Spleen (tissue), 11 donors: ENCODE measurements around the gene AKAP6. TPM values are rescaled to one million over a fixed set of nuclear protein-coding genes. Genes with fewer than 3 reads are reported as not detected.
A peak's percentile ranks its signal among the peaks of the same experiment; 100 is the strongest.

Experiments
- DNase-seq: peaks from one replicate; pipeline ENCODE4 v3.0.0-alpha.2; 2020
- H3K27ac ChIP-seq, 8 donors: fragments of 200-600 bp; sonication (generic) in 7 of 8; 1 replicate in 4 of 8; 2 replicates in 4 of 8; pipeline versions ENCODE4 v1.5.0 to v1.8.0; 2016 to 2021; ENCODE audit warnings: inconsistent platforms in 4 of 8, mild to moderate bottlenecking in 4 of 8, moderate library complexity in 1 of 8
- H3K27me3 ChIP-seq, 7 donors: fragments of 200-600 bp; sonication (generic) in 6 of 7; replicated peaks in 1 of 7; 1 replicate in 4 of 7; 2 replicates in 3 of 7; pipeline versions ENCODE4 v1.5.0 to v1.8.0; 2016 to 2021; ENCODE audit warnings: inconsistent platforms in 3 of 7, mild to moderate bottlenecking in 1 of 7
- H3K36me3 ChIP-seq, 6 donors: fragments of 200-600 bp; sonication (generic) in 5 of 6; 1 replicate in 4 of 6; 2 replicates in 2 of 6; pipeline versions ENCODE4 v1.5.0 to v1.8.0; 2016 to 2021; ENCODE audit warnings: inconsistent platforms in 2 of 6
- H3K4me1 ChIP-seq, 6 donors: fragments of 200-600 bp; sonication (generic) in 5 of 6; 1 replicate in 3 of 6; 2 replicates in 3 of 6; pipeline versions ENCODE4 v1.5.0 to v1.8.0; 2016 to 2021; ENCODE audit warnings: inconsistent platforms in 3 of 6
- H3K4me3 ChIP-seq, 8 donors: fragments of 200-600 bp; sonication (generic) in 7 of 8; 1 replicate in 4 of 8; 2 replicates in 4 of 8; pipeline versions ENCODE4 v1.5.0 to v1.8.0; 2016 to 2021; ENCODE audit warnings: inconsistent platforms in 4 of 8, mild to moderate bottlenecking in 4 of 8, moderate library complexity in 2 of 8
- H3K9me3 ChIP-seq, 8 donors: fragments of 200-600 bp; sonication (generic) in 7 of 8; 1 replicate in 4 of 8; 2 replicates in 4 of 8; pipeline versions ENCODE4 v1.5.0 to v1.8.0; 2016 to 2021; ENCODE audit warnings: inconsistent platforms in 4 of 8
- CTCF ChIP-seq, 11 experiments: fragments of 200-600 bp in 7 of 11; fragments of 450-650 bp in 4 of 11; sonication (generic) in 4 of 11; IDR thresholded peaks in 8 of 11; conservative IDR thresholded peaks in 3 of 11; 1 replicate in 7 of 11; 2 replicates in 4 of 11; pipeline versions ENCODE4 v1.4.0 to v1.8.0; 2016 to 2021; ENCODE audit warnings: antibody characterized with exemption in 11 of 11, inconsistent platforms in 4 of 11, mild to moderate bottlenecking in 1 of 11
- POLR2A ChIP-seq, 3 donors: fragments of 450-650 bp; IDR thresholded peaks; one replicate each; pipeline ENCODE4 v1.5.1; 2017; ENCODE audit warnings: antibody characterized with exemption in 3 of 3, mild to moderate bottlenecking in 1 of 3
- POLR2AphosphoS5 ChIP-seq, 3 donors: sonication (generic); formaldehyde crosslinking; IDR thresholded peaks; one replicate each; pipeline ENCODE4 v1.5.1; 2017; ENCODE audit warnings: antibody characterized with exemption in 3 of 3
- WGBS, 5 donors: extraction: QIAGEN DNeasy Blood & Tissue Kit in 3 of 5; methylation state at CpG; one replicate each; pipeline versions ENCODE4 v1.1.5 to v1.1.7; 2013 to 2018; 5-methylcytosine and 5-hydroxymethylcytosine counted together
- intact Hi-C: fragments of 100-400 bp; cut with DNase I; formaldehyde crosslinking; loops from one replicate; pipeline ENCODE4 v1.15.0; 2023; ENCODE audit warnings: low total_unique reads
- polyA plus RNA-seq, 3 donors: library from polyadenylated mRNA; stranded (reverse); fragments of 200-250 nt; gene quantifications; one replicate each; pipeline ENCODE4 v1.2.1, GENCODE V29; 2013
- total RNA-seq, 7 donors: library from RNA; depleted of rRNA in 3 of 7; stranded (reverse); fragments of >200 nt in 3 of 7; fragmentation: NEBNext Ultra II Directional in 4 of 7; extraction: Animal tissue kit (Norgen Biotek cat#: 25700) in 4 of 7; gene quantifications; one replicate each; pipeline versions ENCODE4 v1.1.0 to v1.2.1, GENCODE V29; 2016 to 2021
- donor health status: healthy with polysubstance abuse.
- donor health status: DM: no; HTN: no; CAD: no; lungs with moderate emphysema.
- donor health status: DM: no; HTN: no; CAD: no.
- donor health status: Bipolar disorder and iron deficiency.
- donor health status: healthy.
- donor health status: DM: no; HTN: no; CAD: no.
- donor health status: DM: yes; HTN: yes; CAD: no.

AKAP6 gene
- total and polyA plus RNA-seq, 10 donors = 0.20 to 12.1 (median 4.8) TPM

GRCh38 chr14:32698831-32699230 is 369.7 kb downstream of the AKAP6 start:
- WGBS, 5 donors = 79 to 95% (median 88%) methylated on average over 2 of the region's 2 CpGs
- Histone ChIP-seq H3K27ac (no peak overlapping the region), H3K4me3 (no peak overlapping the region), H3K27me3 (no peaks in the 10 kb centered on the region), H3K36me3 (no peaks in the 10 kb centered on the region), H3K9me3 (no peaks in the 10 kb centered on the region), H3K4me1 (peaks cover 0 to 14% (median 4%) of the 10 kb centered on the region in 6 donors)
- TF ChIP-seq CTCF (IDR thresholded peaks at IDR 0.05 in 8 of 11, conservative IDR thresholded peaks at IDR 0.05 in 3 of 11) = no peak
- no peak for TF ChIP-seq POLR2AphosphoS5 (IDR thresholded peaks at IDR 0.05)
- TF ChIP-seq POLR2A (IDR thresholded peaks at IDR 0.05) = no peak
- intact Hi-C loops = no loop called here
- no peak for DNase-seq

DNA sequence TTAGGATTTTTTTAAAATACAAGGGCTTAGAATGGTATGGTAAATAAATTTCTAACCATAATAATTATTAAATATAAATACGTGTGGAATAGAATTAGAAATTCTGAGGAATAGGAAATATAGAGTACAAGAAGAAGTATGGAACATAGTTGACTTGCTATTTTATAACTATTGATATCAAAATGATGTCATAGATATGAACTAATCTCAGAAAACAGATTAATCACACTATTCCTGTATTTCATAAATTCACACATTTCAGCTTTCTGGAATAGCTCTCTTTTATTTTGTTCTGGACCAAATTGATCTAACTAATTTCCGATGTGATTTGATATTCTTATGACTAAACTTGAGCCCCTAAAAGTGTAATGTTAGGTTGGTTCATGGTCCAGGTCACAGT is 372.4 kb downstream of the AKAP6 start:
- WGBS, 5 donors = 89 to 95% (median 94%) methylated on average over 2 of the region's 2 CpGs
- Histone ChIP-seq H3K27ac (no peak overlapping the region), H3K4me1 (peaks cover 0 to 15% (median 4%) of the 10 kb centered on the region in 6 donors), H3K9me3 (no peaks in the 10 kb centered on the region), H3K36me3 (no peaks in the 10 kb centered on the region), H3K27me3 (no peaks in the 10 kb centered on the region), H3K4me3 (no peak overlapping the region)
- intact Hi-C loops = no loop called here
- DNase-seq = no peak
- TF ChIP-seq POLR2AphosphoS5 (IDR thresholded peaks at IDR 0.05) (no peak), POLR2A (IDR thresholded peaks at IDR 0.05) (no peak), CTCF (IDR thresholded peaks at IDR 0.05 in 8 of 11, conservative IDR thresholded peaks at IDR 0.05 in 3 of 11) (no peak)

GRCh38 chr14:32702088-32702487 is 373.0 kb downstream of the AKAP6 start:
- Histone ChIP-seq H3K36me3 (no peaks in the 10 kb centered on the region), H3K4me3 (no peak overlapping the region), H3K27me3 (no peaks in the 10 kb centered on the region), H3K9me3 (no peaks in the 10 kb centered on the region), H3K4me1 (peaks cover 0 to 15% (median 4%) of the 10 kb centered on the region in 6 donors), H3K27ac (peak overlapping the region in 6 of 8 donors; percentile 42 to 72 (median 55))
- no peak for TF ChIP-seq POLR2AphosphoS5 (IDR thresholded peaks at IDR 0.05)
- no peak for TF ChIP-seq POLR2A (IDR thresholded peaks at IDR 0.05)
- no peak for TF ChIP-seq CTCF (IDR thresholded peaks at IDR 0.05 in 8 of 11, conservative IDR thresholded peaks at IDR 0.05 in 3 of 11)
- intact Hi-C loops = no loop called here
- no peak for DNase-seq

DNA sequence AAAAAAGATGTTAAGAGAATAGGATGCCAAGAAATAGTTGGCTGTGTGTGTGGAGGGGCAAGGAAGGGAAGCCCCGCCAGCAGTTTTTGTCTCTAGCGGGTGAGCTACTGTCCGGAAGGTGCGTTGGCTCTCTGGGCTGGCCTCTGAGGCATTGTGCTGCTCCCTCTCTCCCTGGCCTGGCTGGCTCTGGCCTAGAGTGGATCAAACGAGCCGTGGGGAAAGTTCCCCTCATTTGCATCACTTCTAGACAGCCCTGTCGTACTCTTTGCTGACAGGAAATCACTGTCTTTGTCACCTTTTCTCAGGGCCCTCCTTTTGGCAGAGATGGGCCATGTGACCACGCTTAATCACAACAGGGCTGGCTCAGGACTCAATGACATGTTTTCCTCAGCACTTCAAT is 373.5 kb downstream of the AKAP6 start:
- H3K4me3 ChIP-seq = no peak overlapping the region
- TF ChIP-seq POLR2A (IDR thresholded peaks at IDR 0.05) = no peak
- TF ChIP-seq CTCF (IDR thresholded peaks at IDR 0.05 in 8 of 11, conservative IDR thresholded peaks at IDR 0.05 in 3 of 11) = no peak
- TF ChIP-seq POLR2AphosphoS5 (IDR thresholded peaks at IDR 0.05) = no peak
- no peaks in the 10 kb centered on the region for H3K27me3 ChIP-seq
- DNase-seq = no peak
- no peaks in the 10 kb centered on the region for H3K36me3 ChIP-seq
- H3K4me1 ChIP-seq = peaks cover 0 to 15% (median 4%) of the 10 kb centered on the region in 6 donors
- intact Hi-C loops = no loop called here
- H3K27ac ChIP-seq = peak overlapping the region; percentile 4 to 72 (median 54)
- H3K9me3 ChIP-seq = no peaks in the 10 kb centered on the region
- 42 to 65% (median 55%) methylated on average over 8 of the region's 8 CpGs for WGBS, 5 donors
